HCT116 (cell line): Measurements from ENCODE around the gene CA10. TPM values are rescaled to one million over a fixed set of nuclear protein-coding genes. Genes with fewer than 3 reads are reported as not detected.

Source experiments
- ATAC-seq: fragments of 200-7000 bp; cut with Tn5 transposase; 2 replicates; pipeline ENCODE4 v1.9.1; 2020; ENCODE audit warnings: mild to moderate bottlenecking, moderate library complexity
- BruUV-seq: library from RNA; stranded (reverse); fragments of 400-500 nt; replicated peaks from 2 replicates; lab custom pipeline; 2021; lab: Mats Ljungman, UMichigan
- CTCF ChIA-PET: fragments of 300-600 bp; sonication (Branson Sonifier 250); formaldehyde crosslinking; loops from one replicate; lab custom pipeline; 2021; ENCODE audit warnings: antibody characterized with exemption; lab: Charles Lee
- POLR2A ChIA-PET: fragments of 300-600, 350-600 bp; sonication (Branson Sonifier 250); formaldehyde crosslinking; loops from one replicate; lab custom pipeline; 2021; ENCODE audit warnings: antibody characterized with exemption; lab: Charles Lee
- RAD21 ChIA-PET, 2 experiments: fragments of 300-600 bp; sonication (Branson Sonifier 250); formaldehyde crosslinking; loops; one replicate each; lab custom pipeline; 2023; ENCODE audit warnings: low total read pairs in 2 of 2; ENCODE audit not compliant: uncharacterized antibody in 2 of 2, unreplicated experiment in 2 of 2, low non-redundant PET in 1 of 2; lab: Charles Lee
- DNase-seq: peaks from one replicate; pipeline ENCODE4 v3.0.0-alpha.2; 2010; ENCODE audit warnings: low read depth, low spot score
- H2AFZ ChIP-seq: fragments of 200-600 bp; shearing (Covaris generic), sonication (generic); 2 replicates; pipeline ENCODE4 v1.6.1; 2017; ENCODE audit warnings: low read depth, mixed run types, mixed read lengths, antibody characterized with exemption, low read length; ENCODE audit not compliant: poor library complexity, severe bottlenecking
- H3K27ac ChIP-seq: 2 replicates; pipeline ENCODE4 v1.5.1; 2012; ENCODE audit warnings: low read depth, low read length
- H3K27me3 ChIP-seq: fragments of 200-600 bp; sonication (generic); 2 replicates; pipeline ENCODE4 v1.6.1; 2016; ENCODE audit warnings: mixed run types, low read length, mixed read lengths; ENCODE audit not compliant: insufficient read depth
- H3K36me3 ChIP-seq, 2 experiments: fragments of 200-500 bp in 1 of 2; fragments of 200-600 bp in 1 of 2; sonication (Bioruptor generic) in 1 of 2; sonication (generic) in 1 of 2; 2 replicates each; pipeline versions ENCODE4 v1.5.1 to v1.6.1; 2014 to 2016; ENCODE audit warnings: low read length in 2 of 2, inconsistent platforms in 1 of 2, mixed read lengths in 1 of 2, mixed run types in 1 of 2; ENCODE audit not compliant: insufficient read depth in 2 of 2, control insufficient read depth in 1 of 2
- H3K4me1 ChIP-seq, 2 experiments: fragments of 200-600 bp in 1 of 2; sonication (generic) in 1 of 2; 2 replicates each; pipeline versions ENCODE4 v1.5.1 to v1.6.1; 2012 to 2017; ENCODE audit warnings: low read length in 2 of 2, inconsistent platforms in 1 of 2, mild to moderate bottlenecking in 1 of 2, mixed read lengths in 1 of 2, mixed run types in 1 of 2, moderate library complexity in 1 of 2; ENCODE audit not compliant: insufficient read depth in 2 of 2, control insufficient read depth in 1 of 2
- H3K4me2 ChIP-seq: fragments of 200-600 bp; sonication (generic); 2 replicates; pipeline ENCODE4 v1.6.1; 2017; ENCODE audit warnings: mixed run types, low read length, mixed read lengths
- H3K4me3 ChIP-seq, 2 experiments: fragments of 200-600 bp in 1 of 2; sonication (generic) in 1 of 2; replicated peaks in 1 of 2; 2 replicates each; pipeline ENCODE4 v1.5.1; 2011 to 2016; ENCODE audit warnings: low read length in 2 of 2, control low read depth in 1 of 2, low read depth in 1 of 2, mild to moderate bottlenecking in 1 of 2, mixed read lengths in 1 of 2, mixed run types in 1 of 2
- H3K79me2 ChIP-seq: fragments of 200-600 bp; sonication (generic); 2 replicates; pipeline ENCODE4 v1.6.1; 2017; ENCODE audit warnings: mild to moderate bottlenecking, mixed run types, low read length, moderate library complexity, mixed read lengths; ENCODE audit not compliant: insufficient read depth
- H3K9ac ChIP-seq: fragments of 200-600 bp; sonication (generic); 2 replicates; pipeline ENCODE4 v1.6.1; 2016; ENCODE audit warnings: low read length, mixed read lengths
- H3K9me2 ChIP-seq: fragments of 200-600 bp; sonication (generic), shearing (Covaris generic); 2 replicates; pipeline ENCODE4 v1.6.1; 2017; ENCODE audit warnings: mixed run types, mild to moderate bottlenecking, moderate library complexity; ENCODE audit not compliant: insufficient read depth
- H3K9me3 ChIP-seq, 2 experiments: fragments of 200-500 bp in 1 of 2; fragments of 200-600 bp in 1 of 2; sonication (Bioruptor generic) in 1 of 2; sonication (generic) in 1 of 2; 2 replicates each; pipeline ENCODE4 v1.6.1; 2014 to 2017; ENCODE audit warnings: low read length in 2 of 2, mixed read lengths in 2 of 2, inconsistent platforms in 1 of 2, low read depth in 1 of 2, mild to moderate bottlenecking in 1 of 2, mixed run types in 1 of 2, moderate library complexity in 1 of 2; ENCODE audit not compliant: control insufficient read depth in 1 of 2, insufficient read depth in 1 of 2
- H4K20me1 ChIP-seq: fragments of 200-600 bp; sonication (generic), shearing (Covaris generic); 2 replicates; pipeline ENCODE4 v1.6.1; 2017; ENCODE audit warnings: mixed run types, mild to moderate bottlenecking, moderate library complexity; ENCODE audit not compliant: insufficient read depth
- CBX3 ChIP-seq: IDR thresholded peaks from 2 replicates; pipeline ENCODE4 v1.6.1; 2012; ENCODE audit warnings: low read depth
- POLR2AphosphoS5 ChIP-seq: IDR thresholded peaks from 2 replicates; pipeline ENCODE4 v1.6.1; 2011; ENCODE audit warnings: mild to moderate bottlenecking, low read depth, low read length, moderate library complexity
- SRF ChIP-seq: IDR thresholded peaks from 2 replicates; pipeline ENCODE4 v1.6.1; 2012; ENCODE audit warnings: low read depth
- intact Hi-C: fragments of 100-400 bp; cut with micrococcal nuclease; formaldehyde crosslinking; loops from 2 replicates; pipeline ENCODE4 v1.10.0; 2022
- total RNA-seq: library from RNA; stranded (reverse); gene quantifications from one replicate; pipeline ENCODE4 v1.2.1, GENCODE V29; 2021; ENCODE audit not compliant: unreplicated experiment
- TF ChIP-seq, protein P1 (sequence below): IDR thresholded peaks from 2 replicates; pipeline ENCODE4 v1.6.1; 2012; ENCODE audit warnings: low read depth
- TF ChIP-seq, protein P2 (sequence below): IDR thresholded peaks from 2 replicates; pipeline ENCODE4 v1.6.1; 2011; ENCODE audit warnings: mild to moderate bottlenecking, low read length, moderate library complexity; ENCODE audit not compliant: insufficient replicate concordance; ENCODE audit errors: extremely low read depth

CA10 gene
- total RNA-seq, 1 experiment from 2014 or later, result not detected

DNA sequence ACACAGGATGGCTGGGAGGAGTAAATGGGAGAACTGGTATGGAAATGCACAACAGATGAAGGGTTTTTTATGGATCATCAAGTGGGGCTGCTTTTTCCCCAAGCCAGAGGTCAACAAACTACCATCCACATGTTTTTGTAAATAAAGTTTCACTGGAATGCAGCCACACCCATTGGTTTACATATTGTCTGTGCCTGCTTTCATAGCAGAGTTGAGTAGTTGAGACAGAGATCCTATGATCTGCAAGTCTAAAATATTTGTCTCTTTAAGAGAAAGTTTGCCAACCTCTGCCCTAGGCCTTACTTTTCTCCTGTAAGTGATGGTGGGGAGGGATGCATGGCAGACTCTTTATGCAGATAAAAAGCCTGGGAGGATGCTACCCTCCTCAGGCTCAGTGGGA is 341.4 kb downstream of the CA10 start:
- H4K20me1 ChIP-seq, result no peaks in the 10 kb centered on the region
- intact Hi-C loops, result no loop called here
- ChIA-PET CTCF (interaction anchor here (0.5 kb wide), 1 partner anchor 245 kb away, joined by 3 read pairs; no protein-coding TSS in a partner anchor), POLR2A (no interaction called here), RAD21 (no interaction called here)
- H3K36me3 ChIP-seq, result no peaks in the 10 kb centered on the region
- no peaks in the 10 kb centered on the region for H3K9me2 ChIP-seq
- no peaks in the 10 kb centered on the region for H3K9me3 ChIP-seq
- no peak overlapping the region for H3K27ac ChIP-seq
- H3K4me1 ChIP-seq, result no peaks in the 10 kb centered on the region
- no peak for DNase-seq
- H3K27me3 ChIP-seq, result peaks cover 8% of the 10 kb centered on the region; the same call in 1 of the 2 replicates
- TF ChIP-seq, protein P1, sequence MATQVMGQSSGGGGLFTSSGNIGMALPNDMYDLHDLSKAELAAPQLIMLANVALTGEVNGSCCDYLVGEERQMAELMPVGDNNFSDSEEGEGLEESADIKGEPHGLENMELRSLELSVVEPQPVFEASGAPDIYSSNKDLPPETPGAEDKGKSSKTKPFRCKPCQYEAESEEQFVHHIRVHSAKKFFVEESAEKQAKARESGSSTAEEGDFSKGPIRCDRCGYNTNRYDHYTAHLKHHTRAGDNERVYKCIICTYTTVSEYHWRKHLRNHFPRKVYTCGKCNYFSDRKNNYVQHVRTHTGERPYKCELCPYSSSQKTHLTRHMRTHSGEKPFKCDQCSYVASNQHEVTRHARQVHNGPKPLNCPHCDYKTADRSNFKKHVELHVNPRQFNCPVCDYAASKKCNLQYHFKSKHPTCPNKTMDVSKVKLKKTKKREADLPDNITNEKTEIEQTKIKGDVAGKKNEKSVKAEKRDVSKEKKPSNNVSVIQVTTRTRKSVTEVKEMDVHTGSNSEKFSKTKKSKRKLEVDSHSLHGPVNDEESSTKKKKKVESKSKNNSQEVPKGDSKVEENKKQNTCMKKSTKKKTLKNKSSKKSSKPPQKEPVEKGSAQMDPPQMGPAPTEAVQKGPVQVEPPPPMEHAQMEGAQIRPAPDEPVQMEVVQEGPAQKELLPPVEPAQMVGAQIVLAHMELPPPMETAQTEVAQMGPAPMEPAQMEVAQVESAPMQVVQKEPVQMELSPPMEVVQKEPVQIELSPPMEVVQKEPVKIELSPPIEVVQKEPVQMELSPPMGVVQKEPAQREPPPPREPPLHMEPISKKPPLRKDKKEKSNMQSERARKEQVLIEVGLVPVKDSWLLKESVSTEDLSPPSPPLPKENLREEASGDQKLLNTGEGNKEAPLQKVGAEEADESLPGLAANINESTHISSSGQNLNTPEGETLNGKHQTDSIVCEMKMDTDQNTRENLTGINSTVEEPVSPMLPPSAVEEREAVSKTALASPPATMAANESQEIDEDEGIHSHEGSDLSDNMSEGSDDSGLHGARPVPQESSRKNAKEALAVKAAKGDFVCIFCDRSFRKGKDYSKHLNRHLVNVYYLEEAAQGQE, result no peak
- TF ChIP-seq POLR2AphosphoS5 (no peak), CBX3 (no peak), SRF (no peak)
- TF ChIP-seq, protein P2, sequence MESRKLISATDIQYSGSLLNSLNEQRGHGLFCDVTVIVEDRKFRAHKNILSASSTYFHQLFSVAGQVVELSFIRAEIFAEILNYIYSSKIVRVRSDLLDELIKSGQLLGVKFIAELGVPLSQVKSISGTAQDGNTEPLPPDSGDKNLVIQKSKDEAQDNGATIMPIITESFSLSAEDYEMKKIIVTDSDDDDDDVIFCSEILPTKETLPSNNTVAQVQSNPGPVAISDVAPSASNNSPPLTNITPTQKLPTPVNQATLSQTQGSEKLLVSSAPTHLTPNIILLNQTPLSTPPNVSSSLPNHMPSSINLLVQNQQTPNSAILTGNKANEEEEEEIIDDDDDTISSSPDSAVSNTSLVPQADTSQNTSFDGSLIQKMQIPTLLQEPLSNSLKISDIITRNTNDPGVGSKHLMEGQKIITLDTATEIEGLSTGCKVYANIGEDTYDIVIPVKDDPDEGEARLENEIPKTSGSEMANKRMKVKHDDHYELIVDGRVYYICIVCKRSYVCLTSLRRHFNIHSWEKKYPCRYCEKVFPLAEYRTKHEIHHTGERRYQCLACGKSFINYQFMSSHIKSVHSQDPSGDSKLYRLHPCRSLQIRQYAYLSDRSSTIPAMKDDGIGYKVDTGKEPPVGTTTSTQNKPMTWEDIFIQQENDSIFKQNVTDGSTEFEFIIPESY, result no peak
- no peak for ATAC-seq
- no peaks in the 10 kb centered on the region for H3K79me2 ChIP-seq
- no peak overlapping the region for H3K4me3 ChIP-seq
- no TSS peak for BruUV-seq
- no peak overlapping the region for H3K9ac ChIP-seq
- H2AFZ ChIP-seq, result no peak overlapping the region
- H3K4me2 ChIP-seq, result no peak overlapping the region
